Measurements from ENCODE around the gene TCEANC.

TCEANC gene

GRCh38 chrX:13692771-13693231 lies 39.9 kb downstream of the TCEANC start:
- no peak for DNase-seq (ENCODE audit: low read depth in 2 of 2)

- DNase-seq (ENCODE audit: low read depth in 2 of 2) = no peak
Observed at GRCh38 chrX:13693341-13693961, 40.5 kb downstream of the TCEANC start.

- DNase-seq (ENCODE audit: low read depth in 2 of 2) = no peak
Observed at GRCh38 chrX:13694359-13694758, 41.4 kb downstream of the TCEANC start.

- DNase-seq (ENCODE audit: low read depth in 2 of 2) = no peak
Observed at GRCh38 chrX:13694983-13695382, 42.0 kb downstream of the TCEANC start.

DNA sequence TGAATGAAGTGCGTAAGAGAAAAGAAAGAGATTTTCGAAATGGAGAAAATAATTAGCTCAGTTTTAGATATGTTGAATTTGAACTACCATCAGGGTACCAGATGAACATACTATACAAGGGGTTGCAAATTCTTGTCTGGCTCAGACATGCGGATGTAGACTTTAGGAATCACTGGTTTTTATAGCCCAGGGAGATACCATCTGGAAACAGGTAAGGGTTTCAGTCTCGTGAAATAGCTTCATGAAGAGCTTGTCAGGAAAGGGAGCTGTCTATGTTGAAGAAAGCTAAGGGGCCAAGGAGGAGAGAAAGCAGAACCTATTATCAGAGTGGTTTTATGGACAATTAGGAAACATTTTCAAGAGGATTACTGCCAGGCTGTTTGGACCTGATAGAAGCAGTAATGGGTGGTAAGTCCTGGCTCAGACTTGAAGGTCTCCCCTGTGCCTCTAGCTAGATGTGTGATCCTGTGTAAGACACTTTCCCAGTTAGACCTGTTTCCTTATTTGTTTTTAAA lies 42.7 kb downstream of the TCEANC start:
- no peak for DNase-seq (ENCODE audit: low read depth in 2 of 2)

GRCh38 chrX:13697455-13697854 lies 44.5 kb downstream of the TCEANC start:
- DNase-seq (ENCODE audit: low read depth in 2 of 2) = no peak

- no peak for DNase-seq (ENCODE audit: low read depth in 2 of 2)
Observed at GRCh38 chrX:13697976-13698375, 45.0 kb downstream of the TCEANC start.

DNA sequence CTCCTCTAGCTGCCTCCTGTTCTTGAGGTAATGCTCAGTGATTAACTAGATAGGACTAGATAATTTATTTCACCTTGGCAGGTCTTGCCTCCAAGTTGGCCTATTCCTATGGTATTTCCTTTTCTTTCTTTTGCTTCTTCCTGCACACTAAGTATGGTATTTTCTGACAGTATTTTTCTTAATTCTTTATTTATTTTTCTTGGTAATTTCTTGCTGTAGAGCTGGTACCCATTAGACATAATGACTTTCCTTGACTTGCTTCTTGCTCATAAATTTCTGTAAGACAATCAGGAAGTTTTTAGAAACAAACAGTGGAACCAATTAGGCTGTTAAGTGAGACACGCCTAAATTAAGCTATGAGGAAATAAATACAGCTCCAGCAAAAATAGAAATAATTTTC lies 45.5 kb downstream of the TCEANC start:
- DNase-seq (ENCODE audit: low read depth in 2 of 2) = no peak

GRCh38 chrX:13699183-13699826 lies 46.4 kb downstream of the TCEANC start:
- DNase-seq (ENCODE audit: low read depth in 2 of 2) = no peak

GRCh38 chrX:13700380-13700779 lies 47.4 kb downstream of the TCEANC start:
- DNase-seq (ENCODE audit: low read depth in 2 of 2) = no peak

DNA sequence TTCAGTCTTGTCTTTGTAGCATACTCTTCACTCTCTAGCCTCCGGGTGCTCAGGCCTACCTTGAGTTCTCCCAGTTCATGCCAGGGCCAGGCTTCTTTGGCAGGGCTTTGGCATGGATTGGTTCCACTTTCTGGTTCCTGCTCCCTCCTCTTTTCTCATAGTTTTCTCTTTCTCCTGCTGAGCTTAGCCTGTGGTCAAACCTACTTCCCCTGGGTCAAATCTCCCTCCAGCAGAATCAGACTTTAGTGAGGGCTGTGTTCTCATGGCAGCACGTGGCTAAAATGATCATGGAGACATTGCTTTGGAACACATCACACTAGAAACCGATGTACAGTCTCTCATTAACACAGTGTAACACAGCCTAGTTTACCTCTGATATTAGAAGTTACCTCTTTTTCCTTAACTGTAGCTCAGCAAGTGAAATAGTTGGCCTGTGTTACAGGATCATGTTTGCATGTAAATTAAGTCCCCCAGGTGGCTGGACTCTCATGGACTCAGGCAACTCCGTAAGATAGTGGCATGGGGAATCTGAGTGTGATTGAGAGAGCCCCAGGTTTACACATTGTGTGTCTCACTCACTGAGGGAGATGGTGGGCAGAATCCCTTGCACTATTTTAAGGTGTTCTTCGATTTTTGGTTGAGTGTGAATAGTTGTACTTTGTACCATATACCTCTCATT lies 49.3 kb downstream of the TCEANC start:
- DNase-seq (ENCODE audit: low read depth in 2 of 2) = no peak

- no peak for DNase-seq (ENCODE audit: low read depth in 2 of 2)
Observed at GRCh38 chrX:13703135-13703534, 50.2 kb downstream of the TCEANC start.

GRCh38 chrX:13703589-13703988 lies 50.6 kb downstream of the TCEANC start:
- DNase-seq (ENCODE audit: low read depth in 2 of 2) = no peak

- DNase-seq (ENCODE audit: low read depth in 2 of 2) = no peak
Observed at GRCh38 chrX:13711141-13711540, 58.2 kb downstream of the TCEANC start.

Measured in fibroblast of skin of left quadriceps (primary cell).